Measurements from ENCODE around the gene CEBPG.

The CEBPG gene

GRCh38 chr19:33394723-33395560, 21.4 kb downstream of the CEBPG start:
- no peak for DNase-seq (ENCODE audit: low read depth, low spot score)

- no peak for DNase-seq (ENCODE audit: low read depth, low spot score)
Measured at GRCh38 chr19:33395561-33396550, 22.3 kb downstream of the CEBPG start.

- peak; percentile 51 for DNase-seq (ENCODE audit: low read depth, low spot score)
Measured at GRCh38 chr19:33396701-33397535, 23.4 kb downstream of the CEBPG start.

- DNase-seq (ENCODE audit: low read depth, low spot score), result no peak
Measured at GRCh38 chr19:33397536-33398360, 24.2 kb downstream of the CEBPG start.

- no peak for DNase-seq (ENCODE audit: low read depth, low spot score)
Measured at GRCh38 chr19:33398361-33399060, 25.0 kb downstream of the CEBPG start.

- DNase-seq (ENCODE audit: low read depth, low spot score), result no peak
Measured at GRCh38 chr19:33399081-33399744, 25.7 kb downstream of the CEBPG start.

- no peak for DNase-seq (ENCODE audit: low read depth, low spot score)
Measured at GRCh38 chr19:33399745-33400681, 26.5 kb downstream of the CEBPG start.

- no peak for DNase-seq (ENCODE audit: low read depth, low spot score)
Measured at GRCh38 chr19:33400856-33401682, 27.6 kb downstream of the CEBPG start.

GRCh38 chr19:33401683-33402420, 28.3 kb downstream of the CEBPG start:
- no peak for DNase-seq (ENCODE audit: low read depth, low spot score)

GRCh38 chr19:33402421-33403220, 29.1 kb downstream of the CEBPG start:
- DNase-seq (ENCODE audit: low read depth, low spot score), result no peak

- no peak for DNase-seq (ENCODE audit: low read depth, low spot score)
Measured at GRCh38 chr19:33403221-33403972, 29.9 kb downstream of the CEBPG start.

- no peak for DNase-seq (ENCODE audit: low read depth, low spot score)
Measured at GRCh38 chr19:33403973-33404304, 30.4 kb downstream of the CEBPG start.

- no peak for DNase-seq (ENCODE audit: low read depth, low spot score)
Measured at GRCh38 chr19:33404506-33405253, 31.2 kb downstream of the CEBPG start.

- DNase-seq (ENCODE audit: low read depth, low spot score), result no peak
Measured at GRCh38 chr19:33405254-33405552, 31.7 kb downstream of the CEBPG start.

Data from brain pericyte (primary cell).